ENCODE data around the gene DEFB114.

- TF ChIP-seq CTCF (IDR thresholded peaks at IDR 0.05) (no peak), EP300 (IDR thresholded peaks at IDR 0.05) (no peak), POLR2A (IDR thresholded peaks at IDR 0.05) (no peak)
Measured at GRCh38 chr6:49939993-49940498, 23.9 kb downstream of the DEFB114 start.
